Choroid plexus epithelial cell (primary cell): Measurements from ENCODE around the gene SCAF4.

ENCODE experiments used
- DNase-seq: peaks from one replicate; pipeline ENCODE4 v3.0.0-alpha.2; 2010; ENCODE audit warnings: low read depth
- H3K4me3 ChIP-seq: 2 replicates; pipeline ENCODE4 v1.5.1; 2011; ENCODE audit warnings: low read depth, mild to moderate bottlenecking, control low read depth, low read length, moderate library complexity
- TF ChIP-seq, protein P1 (sequence below): conservative IDR thresholded peaks from 2 replicates; pipeline ENCODE4 v1.5.1; 2011; ENCODE audit warnings: low read depth, mild to moderate bottlenecking, control low read depth, inconsistent platforms, low read length, moderate library complexity

SCAF4 gene

GRCh38 chr21:31735511-31735992 is 3.6 kb upstream of the SCAF4 start:
- no peak overlapping the region for H3K4me3 ChIP-seq
- DNase-seq = no peak
- TF ChIP-seq, protein P1, sequence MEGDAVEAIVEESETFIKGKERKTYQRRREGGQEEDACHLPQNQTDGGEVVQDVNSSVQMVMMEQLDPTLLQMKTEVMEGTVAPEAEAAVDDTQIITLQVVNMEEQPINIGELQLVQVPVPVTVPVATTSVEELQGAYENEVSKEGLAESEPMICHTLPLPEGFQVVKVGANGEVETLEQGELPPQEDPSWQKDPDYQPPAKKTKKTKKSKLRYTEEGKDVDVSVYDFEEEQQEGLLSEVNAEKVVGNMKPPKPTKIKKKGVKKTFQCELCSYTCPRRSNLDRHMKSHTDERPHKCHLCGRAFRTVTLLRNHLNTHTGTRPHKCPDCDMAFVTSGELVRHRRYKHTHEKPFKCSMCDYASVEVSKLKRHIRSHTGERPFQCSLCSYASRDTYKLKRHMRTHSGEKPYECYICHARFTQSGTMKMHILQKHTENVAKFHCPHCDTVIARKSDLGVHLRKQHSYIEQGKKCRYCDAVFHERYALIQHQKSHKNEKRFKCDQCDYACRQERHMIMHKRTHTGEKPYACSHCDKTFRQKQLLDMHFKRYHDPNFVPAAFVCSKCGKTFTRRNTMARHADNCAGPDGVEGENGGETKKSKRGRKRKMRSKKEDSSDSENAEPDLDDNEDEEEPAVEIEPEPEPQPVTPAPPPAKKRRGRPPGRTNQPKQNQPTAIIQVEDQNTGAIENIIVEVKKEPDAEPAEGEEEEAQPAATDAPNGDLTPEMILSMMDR = no peak

DNA sequence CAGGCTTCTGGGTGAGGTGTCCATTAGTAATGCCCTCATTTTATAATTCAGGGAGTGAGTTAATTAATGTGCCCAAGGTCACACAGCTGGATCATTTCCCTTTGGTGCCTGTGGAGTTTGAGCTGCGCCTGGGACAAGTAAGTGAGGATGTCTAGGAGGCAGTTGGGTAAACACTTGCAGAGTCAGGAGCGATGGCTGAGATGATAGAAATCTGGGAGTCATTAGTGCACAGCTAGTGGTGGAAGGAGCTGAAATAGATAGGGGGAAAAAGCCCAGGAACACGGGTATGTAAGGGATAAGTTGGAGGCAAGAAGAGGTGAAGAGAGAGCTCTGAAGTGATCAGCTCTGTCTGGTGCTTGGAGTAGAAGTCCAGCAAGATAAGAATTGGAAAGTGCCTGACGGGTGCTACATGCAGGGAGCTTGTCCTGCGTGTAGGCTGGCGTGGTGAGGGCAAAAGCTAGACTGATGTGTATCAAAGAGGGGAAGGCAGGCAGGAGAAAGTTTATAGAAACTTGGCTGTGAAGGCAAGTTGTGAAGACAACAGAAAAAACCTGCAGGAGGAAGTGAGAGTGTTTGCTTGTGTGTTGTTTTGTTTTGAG is 1.7 kb upstream of the SCAF4 start:
- no peak for DNase-seq
- TF ChIP-seq, protein P1 = no peak
- H3K4me3 ChIP-seq = no peak overlapping the region

DNA sequence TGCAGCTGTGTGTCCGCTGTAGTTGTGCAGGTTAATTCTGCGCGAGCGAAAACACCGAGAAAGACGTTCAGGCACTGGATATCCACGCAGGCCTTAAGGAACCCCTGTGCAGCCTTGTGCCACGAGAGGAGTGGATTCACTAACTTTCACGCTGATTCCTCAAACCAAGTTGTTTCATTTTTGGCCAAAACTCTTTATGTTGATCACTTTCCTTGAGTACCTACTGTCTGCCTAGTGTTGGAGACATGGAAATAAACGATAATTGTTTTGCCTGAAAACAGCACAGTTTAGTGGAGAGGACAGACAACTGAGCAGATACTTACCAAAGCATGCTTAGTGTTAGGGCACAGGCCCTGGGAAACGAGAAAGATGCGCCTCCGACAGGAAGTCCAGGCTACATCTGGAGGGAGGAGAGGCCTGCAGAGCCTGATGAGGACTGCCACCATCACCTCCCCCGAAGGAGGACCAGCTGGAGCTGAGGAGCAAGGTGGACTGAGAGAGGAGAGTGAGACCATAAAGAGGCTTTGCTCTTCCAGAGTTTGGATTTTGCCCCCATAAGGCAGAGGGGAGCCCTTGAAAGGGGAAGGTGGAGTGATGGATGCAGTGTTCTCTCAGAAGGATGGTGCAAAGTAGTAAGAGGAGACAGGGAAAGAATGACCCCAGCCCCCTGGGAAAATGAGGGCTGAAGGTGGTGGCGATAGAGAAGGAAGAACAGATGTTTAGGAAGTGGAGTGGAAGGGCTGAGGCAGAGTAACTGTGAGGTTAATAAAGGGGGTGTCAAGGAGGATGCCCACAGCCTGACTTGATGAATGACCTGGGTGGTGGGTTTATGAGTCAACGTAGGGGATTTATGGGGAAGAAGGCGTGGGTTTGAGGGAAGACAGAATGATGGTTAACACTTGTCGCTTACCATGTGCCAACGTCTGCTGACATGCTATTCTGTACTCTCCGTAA is 956 bp upstream of the SCAF4 start:
- DNase-seq = peak; percentile 35
- TF ChIP-seq, protein P1 = no peak
- H3K4me3 ChIP-seq = peak overlapping the region; percentile 75

DNA sequence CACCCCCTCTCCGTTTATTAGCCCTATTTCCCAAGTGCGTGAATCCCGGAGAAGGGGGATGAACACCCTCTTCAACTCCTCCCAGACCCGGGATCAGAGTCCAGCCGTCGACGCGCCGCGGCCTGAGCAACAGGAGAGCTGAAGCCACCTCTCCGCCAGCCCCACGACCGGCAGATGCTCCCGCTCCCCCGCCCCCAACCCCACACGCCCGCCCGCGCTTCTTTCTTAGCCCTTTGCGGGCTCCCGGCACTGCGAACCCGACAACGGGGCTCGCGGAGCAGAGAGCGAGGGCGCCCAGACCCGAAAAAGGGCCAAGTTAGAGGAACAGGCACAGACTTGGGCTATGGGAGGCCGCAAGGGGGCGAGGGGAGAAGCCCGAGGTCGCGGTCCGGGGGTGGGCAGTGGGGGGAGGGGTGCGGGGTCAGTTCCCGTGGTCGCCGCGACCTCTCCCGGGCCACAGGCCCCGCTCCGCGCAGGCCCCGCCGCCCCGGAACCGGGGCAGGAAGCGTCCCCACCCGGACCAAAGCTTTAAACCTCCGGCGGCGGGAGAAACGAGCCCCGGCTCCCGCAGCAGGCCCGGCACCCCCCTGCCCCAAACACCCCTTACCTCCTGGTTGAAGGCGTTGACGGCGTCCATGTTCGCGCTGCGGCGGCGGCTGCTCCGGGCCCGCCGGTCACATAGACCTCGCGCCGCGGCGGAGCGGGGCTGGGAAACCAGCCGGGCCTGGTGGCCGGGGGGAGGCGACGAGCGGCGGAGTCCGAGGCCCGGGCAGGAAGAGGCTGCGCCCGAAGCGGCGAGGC is 662 bp downstream of the SCAF4 start:
- TF ChIP-seq, protein P1 = peak; percentile 7
- peak overlapping the region; percentile 85 for H3K4me3 ChIP-seq
- DNase-seq = peak; percentile 44

GRCh38 chr21:31730712-31731055 is 1.2 kb downstream of the SCAF4 start:
- DNase-seq = no peak
- TF ChIP-seq, protein P1 = no peak

GRCh38 chr21:31729622-31730343 is 2.1 kb downstream of the SCAF4 start:
- H3K4me3 ChIP-seq = peak overlapping the region; percentile 85
- no peak for DNase-seq
- TF ChIP-seq, protein P1 = no peak

More at GRCh38 chr21:31730712-31731055, 1.2 kb downstream of the SCAF4 start:
- H3K4me3 ChIP-seq = peak overlapping the region; percentile 85
